GM10266 (cell line): ENCODE data around the gene ARMC9.

Source experiments
- DNase-seq: peaks from one replicate; pipeline ENCODE4 v3.0.0; 2012; ENCODE audit errors: extremely low spot score
- TF ChIP-seq, protein P1 (sequence below): IDR thresholded peaks from 2 replicates; pipeline ENCODE4 v1.5.1; 2012; ENCODE audit warnings: mild to moderate bottlenecking, low read depth; ENCODE audit not compliant: control insufficient read depth, insufficient read depth; ENCODE audit errors: missing control alignments

Gene ARMC9

DNA sequence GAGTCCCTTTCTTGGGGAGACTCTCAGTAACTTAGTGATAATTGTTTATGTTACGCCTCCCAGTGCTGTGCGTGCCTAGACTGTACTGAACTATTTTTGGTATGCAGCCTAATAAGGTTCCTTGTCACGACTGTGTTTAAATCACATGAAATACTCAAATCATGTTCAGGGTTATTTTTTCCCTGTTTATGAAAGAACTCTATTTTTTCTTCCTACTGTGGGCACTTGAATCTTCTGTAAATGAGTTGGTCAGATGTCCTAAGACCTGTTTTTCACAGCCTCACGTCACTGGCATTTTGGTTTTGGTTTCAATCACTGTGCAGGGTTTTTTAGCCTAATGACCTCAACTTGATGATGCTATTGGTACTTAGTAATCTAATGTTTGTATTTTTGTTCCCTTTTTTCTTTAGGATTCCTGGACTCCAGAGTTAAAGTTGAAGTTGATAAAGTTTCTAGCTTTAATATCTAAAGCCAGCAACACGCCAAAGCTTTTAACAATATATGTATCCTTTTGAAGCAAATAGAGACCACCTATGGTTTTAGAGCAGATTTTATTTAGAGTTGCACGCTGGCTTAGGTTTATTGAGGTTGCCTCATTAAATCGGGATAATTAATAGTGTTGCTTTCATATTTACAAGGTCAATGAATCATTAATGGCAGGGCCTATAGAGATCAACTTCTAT, 24.0 kb downstream of the ARMC9 start:
- peak; percentile 55 for DNase-seq
- TF ChIP-seq, protein P1, sequence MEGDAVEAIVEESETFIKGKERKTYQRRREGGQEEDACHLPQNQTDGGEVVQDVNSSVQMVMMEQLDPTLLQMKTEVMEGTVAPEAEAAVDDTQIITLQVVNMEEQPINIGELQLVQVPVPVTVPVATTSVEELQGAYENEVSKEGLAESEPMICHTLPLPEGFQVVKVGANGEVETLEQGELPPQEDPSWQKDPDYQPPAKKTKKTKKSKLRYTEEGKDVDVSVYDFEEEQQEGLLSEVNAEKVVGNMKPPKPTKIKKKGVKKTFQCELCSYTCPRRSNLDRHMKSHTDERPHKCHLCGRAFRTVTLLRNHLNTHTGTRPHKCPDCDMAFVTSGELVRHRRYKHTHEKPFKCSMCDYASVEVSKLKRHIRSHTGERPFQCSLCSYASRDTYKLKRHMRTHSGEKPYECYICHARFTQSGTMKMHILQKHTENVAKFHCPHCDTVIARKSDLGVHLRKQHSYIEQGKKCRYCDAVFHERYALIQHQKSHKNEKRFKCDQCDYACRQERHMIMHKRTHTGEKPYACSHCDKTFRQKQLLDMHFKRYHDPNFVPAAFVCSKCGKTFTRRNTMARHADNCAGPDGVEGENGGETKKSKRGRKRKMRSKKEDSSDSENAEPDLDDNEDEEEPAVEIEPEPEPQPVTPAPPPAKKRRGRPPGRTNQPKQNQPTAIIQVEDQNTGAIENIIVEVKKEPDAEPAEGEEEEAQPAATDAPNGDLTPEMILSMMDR = no peak

DNA sequence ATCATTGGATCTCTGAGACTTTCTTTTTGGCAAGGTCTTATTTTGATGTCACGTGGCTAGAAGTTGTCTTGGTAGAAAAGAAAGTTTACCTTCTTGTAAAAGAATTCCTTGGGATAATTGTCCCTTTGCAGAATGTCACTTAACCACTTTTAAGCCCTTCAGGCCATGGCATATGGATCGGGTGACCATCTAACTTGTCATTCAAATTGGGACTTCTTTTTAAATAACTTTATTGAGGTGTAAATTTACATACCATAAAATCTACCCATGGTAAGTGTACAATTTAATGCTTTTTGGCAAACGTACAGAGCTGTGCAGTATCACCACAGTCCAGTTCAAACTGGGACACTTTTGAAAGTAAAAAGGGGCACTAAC, 24.6 kb downstream of the ARMC9 start:
- TF ChIP-seq, protein P1 = no peak

DNA sequence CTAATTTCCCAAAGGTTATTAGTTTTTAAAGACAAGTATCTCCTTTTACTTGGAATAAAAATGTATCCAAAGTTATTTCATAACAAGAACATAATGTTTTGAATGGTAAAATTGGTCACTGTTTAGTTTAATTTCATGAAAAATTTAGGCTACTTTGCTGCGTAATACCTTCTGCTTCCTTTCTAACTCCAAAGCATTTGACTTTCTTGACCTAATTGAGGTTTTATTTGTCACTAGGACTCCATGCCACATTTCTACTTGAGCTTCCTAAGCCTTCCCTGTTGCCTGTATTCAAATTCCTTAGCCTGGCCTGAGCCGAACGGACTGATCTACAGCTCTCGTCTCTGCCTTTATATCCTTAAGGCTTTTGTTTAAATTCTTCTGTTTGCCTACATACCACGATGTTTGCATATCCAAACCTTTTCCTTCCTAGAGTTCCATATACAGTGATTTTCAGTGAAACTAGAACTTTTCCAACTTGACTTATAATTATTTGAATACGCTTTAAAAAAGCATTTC, 25.1 kb downstream of the ARMC9 start:
- TF ChIP-seq, protein P1 = no peak
- DNase-seq = no peak

More for the DNA sequence above, 24.6 kb downstream of the ARMC9 start:
- DNase-seq = no peak

DNA sequence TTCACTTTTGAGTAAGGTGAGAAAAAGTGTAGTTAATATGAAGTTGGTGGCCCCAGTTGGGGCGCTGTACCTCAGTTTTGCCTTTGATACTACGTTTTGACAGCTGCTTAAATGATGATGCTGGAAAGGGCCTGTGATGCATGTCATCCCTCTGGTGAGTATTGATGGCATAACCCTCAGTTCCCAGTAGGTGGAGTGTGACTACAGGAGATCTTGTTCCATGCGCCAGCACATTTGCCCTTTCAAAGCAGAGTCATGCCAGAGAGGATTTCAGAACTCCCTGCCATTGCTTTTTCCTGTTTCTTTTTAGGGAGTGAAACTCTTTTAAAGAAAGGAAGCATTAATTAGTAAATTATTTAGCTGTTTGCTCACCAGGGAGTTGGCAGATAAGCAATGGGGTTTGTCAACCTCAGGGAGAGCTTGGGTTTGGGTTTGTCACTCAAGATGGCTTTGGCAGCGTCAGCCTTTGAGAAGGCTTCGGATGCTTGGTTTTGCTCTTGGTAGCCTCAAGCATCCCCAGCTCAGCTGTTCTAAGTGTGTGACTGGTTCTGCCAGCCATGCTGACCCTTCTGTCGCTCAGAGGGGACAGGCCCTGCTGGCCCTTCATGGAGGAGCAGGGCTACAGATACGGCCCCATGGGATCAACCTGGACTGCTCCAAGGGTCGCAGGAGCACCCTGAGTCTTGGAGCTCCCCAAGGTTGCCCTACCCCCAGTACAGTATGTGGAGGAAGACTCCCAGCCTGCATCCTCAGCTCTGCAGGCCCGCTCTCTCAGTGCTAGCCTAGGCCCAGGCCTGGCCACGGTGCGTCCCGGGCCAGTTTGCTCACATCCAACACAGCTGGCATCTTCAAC, 29.1 kb downstream of the ARMC9 start:
- TF ChIP-seq, protein P1 = peak; percentile 82
- peak; percentile 80 for DNase-seq

DNA sequence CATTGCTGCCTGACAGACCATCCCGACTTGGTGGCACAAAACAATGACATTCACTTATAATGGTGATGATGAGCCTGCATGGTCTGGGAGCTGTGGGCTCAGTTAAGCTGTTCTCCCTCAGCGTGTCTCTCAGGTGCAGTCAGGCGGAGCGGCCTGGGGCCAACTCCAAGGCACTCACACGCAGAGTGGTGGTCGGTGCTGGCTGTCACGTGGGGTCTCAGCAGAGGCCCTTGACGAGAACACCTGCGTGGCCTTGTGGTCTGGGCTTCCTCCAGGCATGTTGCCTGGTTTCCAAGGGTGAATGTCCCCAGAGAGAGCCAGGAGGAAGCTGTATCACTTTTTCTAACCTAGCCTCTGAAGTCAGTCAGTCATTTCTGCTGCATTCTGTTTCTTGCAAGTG, 29.8 kb downstream of the ARMC9 start:
- peak; percentile 60 for DNase-seq
- TF ChIP-seq, protein P1 = no peak

DNA sequence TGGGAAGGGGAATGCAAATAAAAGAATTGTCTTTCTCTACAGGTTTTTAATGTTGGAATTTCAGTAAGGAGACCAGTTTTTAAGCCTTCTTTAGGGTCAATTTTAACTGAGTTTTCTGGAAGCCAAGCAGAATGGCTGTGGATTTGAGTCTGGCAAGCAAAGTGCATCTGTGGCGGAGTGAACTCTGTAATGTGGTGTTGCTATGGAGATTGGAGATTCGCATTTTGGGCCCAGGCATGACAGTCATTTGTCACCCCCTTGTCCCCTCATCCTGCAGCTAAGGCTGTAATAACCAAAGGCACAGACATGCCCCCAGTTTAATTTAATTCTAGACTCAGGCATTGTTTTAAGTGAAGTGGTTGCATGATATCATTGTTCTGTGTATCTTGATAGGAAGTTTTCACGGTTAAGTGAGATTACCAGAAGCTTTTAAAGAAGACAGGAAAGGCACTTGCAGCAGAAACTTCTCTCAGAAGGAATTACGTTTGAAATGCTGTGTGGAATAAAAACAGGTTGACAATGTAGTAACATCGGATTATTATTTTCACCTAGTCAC, 30.6 kb downstream of the ARMC9 start:
- TF ChIP-seq, protein P1 = no peak
- no peak for DNase-seq
